BJ (cell line): Measurements from ENCODE around the gene HIVEP3. TPM values are rescaled to one million over a fixed set of nuclear protein-coding genes. Genes with fewer than 3 reads are reported as not detected.

Experiments used
- CTCF ChIA-PET: fragments of 350-600 bp; formaldehyde crosslinking; extraction: SDS; loops from one replicate; lab custom pipeline; 2021; ENCODE audit warnings: antibody characterized with exemption, inconsistent platforms; lab: Yijun Ruan, JAX
- POLR2A ChIA-PET: fragments of 300-600 bp; sonication (Branson Sonifier 250); formaldehyde crosslinking; extraction: SDS; loops from one replicate; lab custom pipeline; 2021; ENCODE audit warnings: antibody characterized with exemption; lab: Charles Lee
- DNase-seq: peaks from one replicate; pipeline ENCODE4 v3.0.0-alpha.2; 2011; ENCODE audit warnings: low read depth
- H3K27me3 ChIP-seq: 2 replicates; pipeline ENCODE4 v1.6.0; 2011; ENCODE audit warnings: low read length; ENCODE audit not compliant: control insufficient read depth, insufficient read depth
- H3K36me3 ChIP-seq: 2 replicates; pipeline ENCODE4 v1.5.1; 2011; ENCODE audit warnings: low read length; ENCODE audit not compliant: control insufficient read depth, insufficient read depth
- H3K4me3 ChIP-seq: 2 replicates; pipeline ENCODE4 v1.5.1; 2011; ENCODE audit warnings: low read depth, mild to moderate bottlenecking, control low read depth, low read length
- CTCF ChIP-seq: IDR thresholded peaks from 2 replicates; pipeline ENCODE4 v1.5.1; 2011; ENCODE audit warnings: low read depth, mild to moderate bottlenecking, control low read depth, inconsistent platforms, low read length, moderate library complexity; ENCODE audit not compliant: insufficient read depth
- polyA plus RNA-seq: library from polyadenylated mRNA; depleted of rRNA; stranded (reverse); fragments of >200 nt; gene quantifications from 2 replicates; pipeline ENCODE4 v1.2.3, GENCODE V29; 2011

The HIVEP3 gene
- polyA plus RNA-seq, 1 experiment, result 4.0 TPM

- TF ChIP-seq CTCF, result no peak
These were observed 394.6 kb downstream of the HIVEP3 start for GRCh38 chr1:41523949-41524675.

GRCh38 chr1:41523071-41523470 lies 395.7 kb downstream of the HIVEP3 start:
- no peak overlapping the region for H3K4me3 ChIP-seq
- no peak for DNase-seq
- POLR2A ChIA-PET, result no interaction called here
- H3K27me3 ChIP-seq, result no peaks in the 10 kb centered on the region
- H3K36me3 ChIP-seq, result no peaks in the 10 kb centered on the region
- CTCF ChIA-PET, result interaction anchor here (1.1 kb wide), 1 partner anchor 11 kb away, joined by 3 read pairs; no protein-coding TSS in a partner anchor
- no peak for TF ChIP-seq CTCF

More at GRCh38 chr1:41523949-41524675, 394.6 kb downstream of the HIVEP3 start:
- POLR2A ChIA-PET, result no interaction called here
- Histone ChIP-seq H3K36me3 (no peaks in the 10 kb centered on the region), H3K4me3 (no peak overlapping the region), H3K27me3 (no peaks in the 10 kb centered on the region)
- CTCF ChIA-PET, result interaction anchor here (1.1 to 1.8 kb wide), 3 partner anchors 8 to 14 kb away, joined by 3 to 18 read pairs (median 3); no protein-coding TSS in a partner anchor
- DNase-seq, result no peak

GRCh38 chr1:41521766-41522165 lies 397.0 kb downstream of the HIVEP3 start:
- Histone ChIP-seq H3K27me3 (no peaks in the 10 kb centered on the region), H3K36me3 (no peaks in the 10 kb centered on the region), H3K4me3 (no peak overlapping the region)
- ChIA-PET CTCF (interaction anchor here (1.4 kb wide), 1 partner anchor 14 kb away, joined by 4 read pairs; no protein-coding TSS in a partner anchor), POLR2A (no interaction called here)
- TF ChIP-seq CTCF, result no peak
- no peak for DNase-seq

DNA sequence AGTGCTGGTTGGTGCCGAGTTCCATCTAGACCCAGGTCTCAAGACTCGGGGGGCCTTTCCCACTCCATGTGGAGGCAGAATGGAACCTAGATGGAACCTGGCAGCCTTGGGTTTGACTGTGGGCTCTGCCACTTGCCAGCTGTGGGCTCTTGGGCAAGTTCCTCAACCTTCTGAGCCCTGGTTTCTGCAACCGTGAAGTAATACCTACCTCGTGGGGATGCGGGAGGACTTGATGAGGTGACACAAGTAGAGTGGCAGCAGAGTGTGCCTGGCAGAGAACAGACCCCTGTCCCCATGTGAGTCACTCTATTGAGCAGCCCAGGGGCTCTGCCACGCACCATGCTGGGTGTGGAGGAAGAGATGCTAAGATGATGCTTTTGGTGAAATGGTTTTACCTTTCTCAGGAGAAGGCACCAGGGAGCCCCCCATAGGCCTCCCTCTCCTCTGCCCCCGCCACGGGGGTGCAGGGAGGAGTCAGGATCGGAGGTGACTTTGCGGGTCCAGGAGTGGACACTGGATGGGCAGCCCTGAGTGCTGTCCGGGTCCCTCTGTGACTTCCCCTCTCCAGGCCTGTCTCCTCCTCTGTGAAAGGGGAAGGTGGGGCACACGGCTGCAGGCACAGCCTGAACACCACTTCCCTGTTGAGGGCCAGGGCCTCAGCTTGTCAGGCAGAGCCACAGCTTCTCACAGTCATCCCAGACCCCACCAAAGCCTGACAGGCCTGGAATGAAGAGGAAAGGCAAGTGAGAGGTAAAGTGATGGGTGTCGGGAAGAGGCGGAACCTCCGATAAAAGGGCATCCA lies 397.6 kb downstream of the HIVEP3 start:
- Histone ChIP-seq H3K27me3 (no peaks in the 10 kb centered on the region), H3K36me3 (no peaks in the 10 kb centered on the region), H3K4me3 (no peak overlapping the region)
- no peak for TF ChIP-seq CTCF
- ChIA-PET POLR2A (no interaction called here), CTCF (interaction anchor here (1.4 kb wide), 1 partner anchor 14 kb away, joined by 4 read pairs; no protein-coding TSS in a partner anchor)
- DNase-seq, result no peak

GRCh38 chr1:41519667-41520066 lies 399.1 kb downstream of the HIVEP3 start:
- ChIA-PET POLR2A (no interaction called here), CTCF (no interaction called here)
- DNase-seq, result no peak
- H3K27me3 ChIP-seq, result no peaks in the 10 kb centered on the region
- no peak for TF ChIP-seq CTCF
- no peaks in the 10 kb centered on the region for H3K36me3 ChIP-seq
- no peak overlapping the region for H3K4me3 ChIP-seq
